Measurements from ENCODE around the gene PARP8. TPM values are rescaled to one million over a fixed set of nuclear protein-coding genes. Genes with fewer than 3 reads are reported as not detected.
A peak's percentile ranks its signal among the peaks of the same experiment; 100 is the strongest.
"Not testable (repeated sequence)": the region's sequence is repeated elsewhere in the genome, so short reads cannot be mapped to it uniquely, and the experiment has no call there.

PARP8 gene
- total RNA-seq, 2 donors from 2014 or later, result 58.2 to 62.5 TPM

GRCh38 chr5:50665761-50666202, 655 bp upstream of the PARP8 start:
- DNase-seq (ENCODE audit: low spot score); H3K27me3 Mint-ChIP-seq; ATAC-seq; H3K36me3 Mint-ChIP-seq; H3K9me3 Mint-ChIP-seq: not testable (repeated sequence)
- H3K4me1 Mint-ChIP-seq (ENCODE audit: low read depth in 2 of 2), result peaks cover 32 to 38% of the 10 kb centered on the region in 2 donors
- H3K4me3 Mint-ChIP-seq, result peak overlapping the region; percentile 92
- H3K27ac Mint-ChIP-seq, result peak overlapping the region; percentile 89 to 97

GRCh38 chr5:50667023-50667652, 701 bp downstream of the PARP8 start:
- peaks cover 9% of the 10 kb centered on the region for H3K36me3 Mint-ChIP-seq
- DNase-seq (ENCODE audit: low spot score), result peak; percentile 75

GRCh38 chr5:50667653-50668595, 1.5 kb downstream of the PARP8 start:
- Mint-ChIP-seq H3K27me3 (no peaks in the 10 kb centered on the region), H3K4me3 (peak overlapping the region; percentile 92), H3K4me1 (ENCODE audit: low read depth in 2 of 2) (peaks cover 47 to 54% of the 10 kb centered on the region in 2 donors), H3K9me3 (no peaks in the 10 kb centered on the region), H3K36me3 (peaks cover 12% of the 10 kb centered on the region), H3K27ac (peak overlapping the region; percentile 89 to 97)
- ATAC-seq (peak; percentile 86 to 90), DNase-seq (ENCODE audit: low spot score) (peak; percentile 90)

More at GRCh38 chr5:50667023-50667652, 701 bp downstream of the PARP8 start:
- Mint-ChIP-seq H3K4me3 (peak overlapping the region; percentile 92), H3K4me1 (ENCODE audit: low read depth in 2 of 2) (peaks cover 41 to 48% of the 10 kb centered on the region in 2 donors), H3K9me3 (no peaks in the 10 kb centered on the region), H3K27me3 (no peaks in the 10 kb centered on the region), H3K27ac (peak overlapping the region; percentile 89 to 97)
- peak; percentile 74 to 82 for ATAC-seq

- Mint-ChIP-seq H3K4me1 (ENCODE audit: low read depth in 2 of 2) (peaks cover 47 to 55% of the 10 kb centered on the region in 2 donors), H3K27ac (peak overlapping the region; percentile 89 to 97), H3K4me3 (peak overlapping the region; percentile 92), H3K36me3 (peaks cover 12% of the 10 kb centered on the region)
- H3K27me3 Mint-ChIP-seq; DNase-seq (ENCODE audit: low spot score); ATAC-seq; H3K9me3 Mint-ChIP-seq: not testable (repeated sequence)
These were observed 2.2 kb downstream of the PARP8 start for GRCh38 chr5:50668636-50669035.

GRCh38 chr5:50672663-50673062, 6.2 kb downstream of the PARP8 start:
- H3K9me3 Mint-ChIP-seq, result no peaks in the 10 kb centered on the region
- peaks cover 23% of the 10 kb centered on the region for H3K36me3 Mint-ChIP-seq
- peak overlapping the region; percentile 52 for H3K4me3 Mint-ChIP-seq
- H3K4me1 Mint-ChIP-seq (ENCODE audit: low read depth in 2 of 2), result peaks cover 57 to 67% of the 10 kb centered on the region in 2 donors
- ATAC-seq, result no peak
- no peak for DNase-seq (ENCODE audit: low spot score)
- H3K27ac Mint-ChIP-seq, result peak overlapping the region; percentile 49 to 61
- no peaks in the 10 kb centered on the region for H3K27me3 Mint-ChIP-seq

- peaks cover 18% of the 10 kb centered on the region for H3K36me3 Mint-ChIP-seq
- not testable (repeated sequence) for DNase-seq (ENCODE audit: low spot score); ATAC-seq; H3K9me3 Mint-ChIP-seq; H3K27me3 Mint-ChIP-seq
- H3K4me1 Mint-ChIP-seq (ENCODE audit: low read depth in 2 of 2), result peaks cover 52 to 64% of the 10 kb centered on the region in 2 donors
- H3K27ac Mint-ChIP-seq, result peak overlapping the region in 1 of 2 donors; percentile 64
- H3K4me3 Mint-ChIP-seq, result peak overlapping the region; percentile 27
These were observed 7.0 kb downstream of the PARP8 start for GRCh38 chr5:50673444-50673843.

GRCh38 chr5:50675385-50675784, 8.9 kb downstream of the PARP8 start:
- Mint-ChIP-seq H3K27ac (no peak overlapping the region), H3K4me3 (no peak overlapping the region), H3K36me3 (peaks cover 17% of the 10 kb centered on the region), H3K27me3 (no peaks in the 10 kb centered on the region), H3K9me3 (no peaks in the 10 kb centered on the region), H3K4me1 (ENCODE audit: low read depth in 2 of 2) (peaks cover 60 to 72% of the 10 kb centered on the region in 2 donors)
- ATAC-seq (no peak), DNase-seq (ENCODE audit: low spot score) (no peak)

GRCh38 chr5:50679554-50679953, 13.1 kb downstream of the PARP8 start:
- not testable (repeated sequence) for DNase-seq (ENCODE audit: low spot score); H3K36me3 Mint-ChIP-seq

GRCh38 chr5:50684721-50685120, 18.3 kb downstream of the PARP8 start:
- no peaks in the 10 kb centered on the region for H3K27me3 Mint-ChIP-seq
- H3K4me1 Mint-ChIP-seq (ENCODE audit: low read depth in 2 of 2), result peaks cover 51 to 53% of the 10 kb centered on the region in 2 donors
- DNase-seq (ENCODE audit: low spot score), result no peak
- H3K36me3 Mint-ChIP-seq, result peaks cover 18% of the 10 kb centered on the region
- H3K9me3 Mint-ChIP-seq, result no peaks in the 10 kb centered on the region
- H3K27ac Mint-ChIP-seq, result peak overlapping the region in 1 of 2 donors; percentile 41
- no peak for ATAC-seq
- H3K4me3 Mint-ChIP-seq, result no peak overlapping the region

More at GRCh38 chr5:50679554-50679953, 13.1 kb downstream of the PARP8 start:
- H3K9me3 Mint-ChIP-seq, H3K27me3 Mint-ChIP-seq, ATAC-seq: not testable (repeated sequence)
- Mint-ChIP-seq H3K4me3 (peak overlapping the region; percentile 49), H3K27ac (peak overlapping the region; percentile 57 to 82), H3K4me1 (ENCODE audit: low read depth in 2 of 2) (peaks cover 46 to 68% of the 10 kb centered on the region in 2 donors)

- H3K9me3 Mint-ChIP-seq, result no peaks in the 10 kb centered on the region
- H3K4me1 Mint-ChIP-seq (ENCODE audit: low read depth in 2 of 2), result peaks cover 30 to 41% of the 10 kb centered on the region in 2 donors
- H3K27me3 Mint-ChIP-seq, result no peaks in the 10 kb centered on the region
- peak overlapping the region; percentile 11 to 27 for H3K27ac Mint-ChIP-seq
- peaks cover 18% of the 10 kb centered on the region for H3K36me3 Mint-ChIP-seq
- no peak for ATAC-seq
- H3K4me3 Mint-ChIP-seq, result no peak overlapping the region
- DNase-seq (ENCODE audit: low spot score), result no peak
These were observed 21.1 kb downstream of the PARP8 start for GRCh38 chr5:50687548-50687947.

- H3K36me3 Mint-ChIP-seq, result peaks cover 7% of the 10 kb centered on the region
- H3K4me3 Mint-ChIP-seq, result no peak overlapping the region
- no peaks in the 10 kb centered on the region for H3K27me3 Mint-ChIP-seq
- no peak for DNase-seq (ENCODE audit: low spot score)
- H3K27ac Mint-ChIP-seq, result no peak overlapping the region
- H3K4me1 Mint-ChIP-seq (ENCODE audit: low read depth in 2 of 2), result peaks cover 35 to 43% of the 10 kb centered on the region in 2 donors
- H3K9me3 Mint-ChIP-seq, result no peaks in the 10 kb centered on the region
- ATAC-seq, result no peak
These were observed 25.1 kb downstream of the PARP8 start for GRCh38 chr5:50691399-50692016.

GRCh38 chr5:50694027-50694590, 27.7 kb downstream of the PARP8 start:
- DNase-seq (ENCODE audit: low spot score), result no peak
- Mint-ChIP-seq H3K27ac (peak overlapping the region; percentile 28 to 83), H3K9me3 (no peaks in the 10 kb centered on the region), H3K4me3 (peak overlapping the region; percentile 44), H3K36me3 (no peaks in the 10 kb centered on the region), H3K27me3 (no peaks in the 10 kb centered on the region), H3K4me1 (ENCODE audit: low read depth in 2 of 2) (peaks cover 38 to 46% of the 10 kb centered on the region in 2 donors)
- peak; percentile 73 to 81 for ATAC-seq

GRCh38 chr5:50694626-50695025, 28.2 kb downstream of the PARP8 start:
- ATAC-seq, H3K9me3 Mint-ChIP-seq, H3K4me3 Mint-ChIP-seq: not testable (repeated sequence)

More at GRCh38 chr5:50694626-50695025, 28.2 kb downstream of the PARP8 start:
- DNase-seq (ENCODE audit: low spot score); H3K27me3 Mint-ChIP-seq; H3K36me3 Mint-ChIP-seq: not testable (repeated sequence)
- H3K4me1 Mint-ChIP-seq (ENCODE audit: low read depth in 2 of 2), result peaks cover 40 to 45% of the 10 kb centered on the region in 2 donors
- H3K27ac Mint-ChIP-seq, result peak overlapping the region; percentile 28 to 83
